Epidermal melanocyte (primary cell): ENCODE data around the gene CMKLR1.

Experiments
- DNase-seq: peaks from one replicate; pipeline ENCODE4 v3.0.0; 2011; ENCODE audit warnings: low spot score; ENCODE audit not compliant: insufficient read length

CMKLR1 gene

GRCh38 chr12:108302016-108302402 is 37.1 kb downstream of the CMKLR1 start:
- no peak for DNase-seq

- no peak for DNase-seq
Observed at GRCh38 chr12:108301346-108301745, 37.8 kb downstream of the CMKLR1 start.

- no peak for DNase-seq
Observed at GRCh38 chr12:108299980-108300696, 39.0 kb downstream of the CMKLR1 start.

- no peak for DNase-seq
Observed at GRCh38 chr12:108299516-108299915, 39.6 kb downstream of the CMKLR1 start.

GRCh38 chr12:108298761-108299275 is 40.3 kb downstream of the CMKLR1 start:
- no peak for DNase-seq

GRCh38 chr12:108297895-108298760 is 41.0 kb downstream of the CMKLR1 start:
- DNase-seq, result no peak

- no peak for DNase-seq
Observed at GRCh38 chr12:108297424-108297823, 41.7 kb downstream of the CMKLR1 start.

GRCh38 chr12:108296945-108297344 is 42.2 kb downstream of the CMKLR1 start:
- DNase-seq, result no peak

GRCh38 chr12:108295641-108296040 is 43.5 kb downstream of the CMKLR1 start:
- DNase-seq, result no peak

- DNase-seq, result no peak
Observed at GRCh38 chr12:108289350-108290161, 49.6 kb downstream of the CMKLR1 start.

- DNase-seq, result no peak
Observed at GRCh38 chr12:108287227-108287626, 51.9 kb downstream of the CMKLR1 start.

GRCh38 chr12:108285016-108285415 is 54.1 kb downstream of the CMKLR1 start:
- no peak for DNase-seq

GRCh38 chr12:108284163-108284562 is 54.9 kb downstream of the CMKLR1 start:
- no peak for DNase-seq

- no peak for DNase-seq
Observed at GRCh38 chr12:108282676-108283075, 56.4 kb downstream of the CMKLR1 start.

- no peak for DNase-seq
Observed at GRCh38 chr12:108282160-108282559, 57.0 kb downstream of the CMKLR1 start.

- DNase-seq, result no peak
Observed at GRCh38 chr12:108277613-108278012, 61.5 kb downstream of the CMKLR1 start.

GRCh38 chr12:108273217-108273616 is 65.9 kb downstream of the CMKLR1 start:
- no peak for DNase-seq

GRCh38 chr12:108271951-108272872 is 66.9 kb downstream of the CMKLR1 start:
- no peak for DNase-seq

- DNase-seq, result no peak
Observed at GRCh38 chr12:108270849-108271143, 68.3 kb downstream of the CMKLR1 start.

- no peak for DNase-seq
Observed at GRCh38 chr12:108270035-108270848, 68.9 kb downstream of the CMKLR1 start.
